Liver (tissue), 3 donors: ENCODE results near the gene MED27.

Source experiments
- CTCF ChIP-seq: fragments of 150-350 bp; IDR thresholded peaks from 2 replicates; pipeline ENCODE4 v1.5.1; 2017; ENCODE audit warnings: improper control_type of control experiment, low read depth, low read length; ENCODE audit not compliant: missing input control
- EGR1 ChIP-seq, 2 donors: IDR thresholded peaks; 2 replicates each; pipeline ENCODE4 v1.6.1; 2016 to 2018; ENCODE audit warnings: antibody characterized with exemption in 2 of 2, low read depth in 2 of 2
- GABPA ChIP-seq, 2 donors: IDR thresholded peaks in 1 of 2; conservative IDR thresholded peaks in 1 of 2; 2 replicates each; pipeline ENCODE4 v1.6.1; 2016; ENCODE audit warnings: antibody characterized with exemption in 2 of 2, mild to moderate bottlenecking in 1 of 2, moderate library complexity in 1 of 2
- MAX ChIP-seq: IDR thresholded peaks from 2 replicates; pipeline ENCODE4 v1.6.1; 2016; ENCODE audit warnings: antibody characterized with exemption
- RAD21 ChIP-seq, 2 donors: IDR thresholded peaks; 2 replicates each; pipeline ENCODE4 v1.6.1; 2016; ENCODE audit warnings: antibody characterized with exemption in 2 of 2, mild to moderate bottlenecking in 2 of 2
- REST ChIP-seq: IDR thresholded peaks from 2 replicates; pipeline ENCODE4 v1.6.1; 2016; ENCODE audit warnings: antibody characterized with exemption, mild to moderate bottlenecking
- RXRA ChIP-seq, 2 donors: IDR thresholded peaks; 2 replicates each; pipeline ENCODE4 v1.6.1; 2017 to 2018; ENCODE audit warnings: antibody characterized with exemption in 2 of 2, mild to moderate bottlenecking in 1 of 2
- SP1 ChIP-seq: IDR thresholded peaks from 2 replicates; pipeline ENCODE4 v1.6.1; 2018; ENCODE audit warnings: antibody characterized with exemption, mild to moderate bottlenecking
- TAF1 ChIP-seq: conservative IDR thresholded peaks from 2 replicates; pipeline ENCODE4 v1.6.1; 2016; ENCODE audit warnings: antibody characterized with exemption, mild to moderate bottlenecking
- YY1 ChIP-seq: IDR thresholded peaks from 2 replicates; pipeline ENCODE4 v1.6.1; 2016; ENCODE audit warnings: antibody characterized with exemption, mild to moderate bottlenecking
- TF ChIP-seq, protein P1 (sequence below): IDR thresholded peaks from 2 replicates; pipeline ENCODE4 v1.6.1; 2016; ENCODE audit warnings: antibody characterized with exemption
- TF ChIP-seq, protein P2 (sequence below): IDR thresholded peaks from 2 replicates; pipeline ENCODE4 v1.6.1; 2016; ENCODE audit warnings: antibody characterized with exemption
- donor health status: healthy.
- donor health status: healthy.

DNA sequence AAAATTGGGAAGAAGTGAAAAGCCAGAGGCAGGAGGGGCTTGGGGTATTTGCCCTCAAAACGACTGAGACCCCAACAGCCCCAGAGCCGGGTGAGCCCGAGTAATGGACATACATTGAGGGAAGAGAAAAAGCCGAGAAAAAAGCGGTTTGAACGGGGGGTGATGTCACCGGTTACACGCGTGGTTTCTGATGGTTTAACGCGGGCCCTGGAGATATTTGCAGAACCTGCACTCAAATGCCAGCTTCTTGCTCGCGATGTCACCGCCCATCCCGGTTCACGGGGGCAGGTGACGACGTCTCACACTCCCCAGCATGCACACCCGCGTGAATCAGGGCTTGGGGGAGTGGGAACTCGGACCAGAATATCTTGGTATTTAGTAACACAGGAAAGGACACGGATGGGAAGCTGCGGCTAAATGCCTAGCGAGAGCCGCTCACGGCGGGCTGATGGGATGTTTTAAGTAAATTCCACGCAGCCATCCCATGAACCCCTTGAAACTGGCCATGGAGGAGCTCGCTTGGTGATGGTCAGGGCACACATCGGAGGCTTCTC, 237.8 kb downstream of the MED27 start:
- no peak for TF ChIP-seq CTCF
- no peak for TF ChIP-seq RAD21 (IDR thresholded peaks at IDR 0.05)
- TF ChIP-seq, protein P1, sequence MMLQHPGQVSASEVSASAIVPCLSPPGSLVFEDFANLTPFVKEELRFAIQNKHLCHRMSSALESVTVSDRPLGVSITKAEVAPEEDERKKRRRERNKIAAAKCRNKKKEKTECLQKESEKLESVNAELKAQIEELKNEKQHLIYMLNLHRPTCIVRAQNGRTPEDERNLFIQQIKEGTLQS = no peak
- TF ChIP-seq TAF1 = no peak
- TF ChIP-seq, protein P2, sequence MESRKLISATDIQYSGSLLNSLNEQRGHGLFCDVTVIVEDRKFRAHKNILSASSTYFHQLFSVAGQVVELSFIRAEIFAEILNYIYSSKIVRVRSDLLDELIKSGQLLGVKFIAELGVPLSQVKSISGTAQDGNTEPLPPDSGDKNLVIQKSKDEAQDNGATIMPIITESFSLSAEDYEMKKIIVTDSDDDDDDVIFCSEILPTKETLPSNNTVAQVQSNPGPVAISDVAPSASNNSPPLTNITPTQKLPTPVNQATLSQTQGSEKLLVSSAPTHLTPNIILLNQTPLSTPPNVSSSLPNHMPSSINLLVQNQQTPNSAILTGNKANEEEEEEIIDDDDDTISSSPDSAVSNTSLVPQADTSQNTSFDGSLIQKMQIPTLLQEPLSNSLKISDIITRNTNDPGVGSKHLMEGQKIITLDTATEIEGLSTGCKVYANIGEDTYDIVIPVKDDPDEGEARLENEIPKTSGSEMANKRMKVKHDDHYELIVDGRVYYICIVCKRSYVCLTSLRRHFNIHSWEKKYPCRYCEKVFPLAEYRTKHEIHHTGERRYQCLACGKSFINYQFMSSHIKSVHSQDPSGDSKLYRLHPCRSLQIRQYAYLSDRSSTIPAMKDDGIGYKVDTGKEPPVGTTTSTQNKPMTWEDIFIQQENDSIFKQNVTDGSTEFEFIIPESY = no peak
- TF ChIP-seq REST = no peak
- no peak for TF ChIP-seq YY1
- no peak for TF ChIP-seq RXRA (IDR thresholded peaks at IDR 0.05)
- TF ChIP-seq GABPA (IDR thresholded peaks at IDR 0.05 in 1 of 2, conservative IDR thresholded peaks at IDR 0.05 in 1 of 2) = no peak
- no peak for TF ChIP-seq SP1
- TF ChIP-seq MAX = no peak
- TF ChIP-seq EGR1 (IDR thresholded peaks at IDR 0.05; ENCODE audit: low read depth in 2 of 2) = no peak
